GM19455 (cell line): ENCODE measurements around the gene XYLT2.
A peak's percentile ranks its signal among the peaks of the same experiment; 100 is the strongest.
"Not testable (repeated sequence)": the region's sequence is repeated elsewhere in the genome, so short reads cannot be mapped to it uniquely, and the experiment has no call there.

Experiments used
- ATAC-seq: cut with Tn5 transposase; IDR thresholded peaks from one replicate; pipeline ENCODE4 v1.9.1; 2021; ENCODE audit not compliant: unreplicated experiment

XYLT2 gene

GRCh38 chr17:50345432-50346312 is at the start of gene XYLT2:
Gene XYLT2 (plus strand): TSS chr17:50346126. CDS start chr17:50346141, 15 bp downstream.
- peak; percentile 67 for ATAC-seq

DNA sequence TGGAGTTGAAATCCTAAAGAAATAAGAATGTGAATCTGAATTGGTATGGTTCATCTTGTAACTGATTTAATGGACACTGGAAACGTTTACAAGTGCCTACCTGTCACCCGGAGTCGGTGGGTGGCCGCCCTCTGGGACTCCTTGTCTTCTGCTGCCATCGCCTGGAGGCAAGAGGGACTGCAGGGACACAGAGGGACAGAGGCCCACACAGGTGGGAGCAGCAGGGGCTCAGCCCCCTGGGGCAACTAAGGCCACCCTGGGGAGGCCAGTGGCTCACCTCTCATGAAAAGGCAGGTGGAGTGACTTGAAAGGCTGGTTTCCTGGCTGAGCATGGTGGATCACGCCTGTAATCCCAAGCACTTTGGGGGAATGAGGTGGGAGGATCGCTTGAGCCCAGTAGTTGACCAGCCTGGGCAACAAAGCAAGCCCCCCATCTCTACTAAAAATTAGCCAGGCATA is 48.5 kb upstream of the XYLT2 start:
- no peak for ATAC-seq

GRCh38 chr17:50298018-50298417 is 47.9 kb upstream of the XYLT2 start:
- no peak for ATAC-seq

GRCh38 chr17:50299776-50300175 is 46.1 kb upstream of the XYLT2 start:
- ATAC-seq = no peak

DNA sequence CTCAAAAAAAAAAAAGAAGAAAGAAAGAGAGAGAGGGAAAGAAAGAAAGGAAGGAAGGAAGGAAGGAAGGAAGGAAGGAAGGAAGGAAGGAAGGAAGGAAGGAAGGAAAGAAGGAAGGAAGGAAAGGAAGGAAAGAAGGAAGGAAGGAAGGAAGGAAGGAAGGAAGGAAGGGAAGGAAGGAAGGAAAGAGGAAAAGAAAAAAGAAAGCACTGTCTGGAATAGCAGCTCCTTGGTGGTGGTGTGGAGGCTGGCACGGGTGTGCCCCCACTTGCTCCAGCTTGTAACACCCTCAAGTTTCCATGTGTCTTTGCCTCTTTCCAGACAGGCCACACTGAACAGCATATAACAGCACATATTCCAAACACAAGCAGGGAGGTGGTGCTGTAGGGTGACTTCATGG is 45.1 kb upstream of the XYLT2 start:
- not testable (repeated sequence) for ATAC-seq

DNA sequence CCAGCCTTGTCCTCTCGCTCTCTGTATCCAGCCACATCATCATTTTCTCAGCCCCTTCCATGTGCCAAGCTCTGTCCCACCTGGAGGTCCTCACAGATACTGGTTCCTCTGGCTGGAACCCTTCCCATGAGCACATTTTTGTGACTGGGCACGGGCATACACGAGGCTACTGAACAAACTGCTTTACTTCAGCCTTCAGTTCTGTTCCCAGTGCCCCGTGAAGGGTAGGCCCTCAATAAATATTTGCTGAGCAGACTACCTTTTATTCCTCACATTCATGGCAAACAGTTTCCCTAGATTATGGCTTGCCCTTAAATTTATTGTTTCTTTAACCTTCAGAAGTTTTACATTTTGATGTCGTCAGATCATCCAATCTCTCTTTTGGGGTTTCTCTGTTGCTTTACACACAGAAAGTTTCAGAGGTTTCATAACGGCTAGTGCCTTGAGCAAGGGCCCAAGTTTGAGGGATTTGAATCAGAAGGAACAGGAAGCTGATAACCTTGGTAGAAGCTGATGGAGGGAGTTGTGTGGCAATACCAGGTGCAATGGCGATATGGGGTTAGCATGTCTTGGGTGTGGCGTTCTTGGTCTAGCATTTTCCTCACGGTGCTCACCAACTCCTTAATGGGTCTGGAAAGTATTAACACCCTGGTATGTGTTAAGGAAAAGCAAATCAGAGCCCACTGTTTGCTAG is 43.9 kb upstream of the XYLT2 start:
- ATAC-seq = no peak

GRCh38 chr17:50303051-50303450 is 42.9 kb upstream of the XYLT2 start:
- no peak for ATAC-seq

DNA sequence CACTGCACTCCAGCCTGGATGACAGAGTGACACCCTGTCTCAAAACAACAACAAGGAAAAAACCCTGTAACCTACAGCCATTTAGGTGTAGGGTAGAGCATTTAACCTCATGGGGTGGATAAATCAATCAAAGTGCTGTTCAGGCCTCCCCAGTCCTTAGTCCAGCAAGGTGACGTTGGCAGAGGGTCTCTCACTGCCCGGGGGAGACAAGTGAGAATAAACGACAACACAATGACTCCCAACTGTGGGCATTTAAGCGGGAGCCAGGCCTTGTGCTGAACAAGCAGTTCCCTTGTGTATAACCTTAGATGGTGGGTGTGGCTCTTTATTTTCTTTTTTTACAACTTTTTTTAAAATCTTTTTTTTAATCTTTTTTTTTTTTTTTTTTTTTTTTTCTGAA is 42.3 kb upstream of the XYLT2 start:
- ATAC-seq = no peak

- no peak for ATAC-seq
Measured at GRCh38 chr17:50304781-50305404, 41.0 kb upstream of the XYLT2 start.

DNA sequence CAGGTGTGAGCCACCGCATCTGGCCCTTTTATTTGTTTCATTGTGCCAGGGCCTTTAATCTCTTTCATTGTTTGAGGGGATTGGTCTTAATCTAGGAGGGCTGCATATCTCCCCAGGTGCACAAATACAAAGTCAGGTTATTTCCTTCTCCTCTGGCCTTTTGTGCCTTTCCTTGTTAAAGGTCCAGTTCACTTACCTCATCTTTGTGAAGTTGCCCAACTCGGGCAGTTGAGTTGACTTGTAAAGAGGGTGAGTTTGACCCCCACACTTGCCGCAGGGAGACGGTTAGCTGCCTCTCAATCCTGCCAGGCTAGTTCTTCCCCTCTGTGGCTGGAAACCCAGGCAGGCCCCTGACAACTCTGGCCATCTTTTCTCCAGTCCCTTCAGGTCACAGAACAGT is 38.3 kb upstream of the XYLT2 start:
- ATAC-seq = no peak

- ATAC-seq = no peak
Measured at GRCh38 chr17:50308666-50309065, 37.3 kb upstream of the XYLT2 start.

DNA sequence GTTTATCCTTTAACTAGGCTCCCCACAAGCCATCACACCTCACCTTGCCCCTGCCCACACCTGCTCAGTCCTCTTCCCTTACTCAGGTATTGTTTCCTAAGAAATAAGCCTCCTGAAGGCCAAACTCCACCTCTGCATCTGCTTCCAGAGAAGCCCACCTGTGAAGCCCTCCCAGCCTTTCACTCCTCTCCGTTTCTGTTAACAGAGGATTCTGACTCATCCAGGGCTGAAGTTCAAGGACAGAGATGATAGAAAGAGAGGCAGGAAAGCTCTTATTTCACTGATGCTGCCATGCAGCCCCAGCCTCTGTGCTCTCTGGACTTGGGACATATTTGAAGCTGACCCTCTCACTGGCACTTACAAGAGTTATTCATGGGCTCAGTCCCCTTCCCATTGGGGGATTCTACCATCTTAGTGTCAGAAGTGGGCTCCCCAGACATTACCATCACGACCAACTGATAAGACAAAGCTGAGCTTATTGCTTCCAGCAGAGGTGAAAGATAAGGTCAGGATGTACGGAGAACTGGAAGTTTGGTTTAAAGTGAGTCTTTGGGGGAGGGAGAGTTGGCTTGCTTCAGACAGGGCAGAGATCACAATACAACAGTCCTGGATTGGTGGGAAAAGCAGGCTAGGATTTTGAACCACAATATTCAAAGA is 35.3 kb upstream of the XYLT2 start:
- ATAC-seq = no peak

DNA sequence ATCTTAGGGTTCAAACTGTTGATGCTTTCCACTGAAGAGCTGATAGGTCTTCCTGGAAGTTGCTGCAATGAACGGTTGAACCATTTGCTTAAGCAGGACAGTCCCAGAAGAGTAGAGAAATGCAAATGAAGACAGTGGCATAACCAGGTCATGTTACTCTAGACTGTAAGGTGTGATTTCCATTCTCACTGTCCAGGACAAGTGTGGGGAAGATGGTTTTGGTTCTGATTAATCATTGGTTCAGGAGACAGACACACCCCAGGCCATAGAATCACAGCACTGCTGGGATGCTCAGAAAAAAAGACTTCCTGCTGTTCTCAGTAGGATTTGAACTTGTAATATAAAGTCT is 34.8 kb upstream of the XYLT2 start:
- no peak for ATAC-seq

- no peak for ATAC-seq
Measured at GRCh38 chr17:50311483-50311882, 34.4 kb upstream of the XYLT2 start.

GRCh38 chr17:50312308-50312707 is 33.6 kb upstream of the XYLT2 start:
- no peak for ATAC-seq

DNA sequence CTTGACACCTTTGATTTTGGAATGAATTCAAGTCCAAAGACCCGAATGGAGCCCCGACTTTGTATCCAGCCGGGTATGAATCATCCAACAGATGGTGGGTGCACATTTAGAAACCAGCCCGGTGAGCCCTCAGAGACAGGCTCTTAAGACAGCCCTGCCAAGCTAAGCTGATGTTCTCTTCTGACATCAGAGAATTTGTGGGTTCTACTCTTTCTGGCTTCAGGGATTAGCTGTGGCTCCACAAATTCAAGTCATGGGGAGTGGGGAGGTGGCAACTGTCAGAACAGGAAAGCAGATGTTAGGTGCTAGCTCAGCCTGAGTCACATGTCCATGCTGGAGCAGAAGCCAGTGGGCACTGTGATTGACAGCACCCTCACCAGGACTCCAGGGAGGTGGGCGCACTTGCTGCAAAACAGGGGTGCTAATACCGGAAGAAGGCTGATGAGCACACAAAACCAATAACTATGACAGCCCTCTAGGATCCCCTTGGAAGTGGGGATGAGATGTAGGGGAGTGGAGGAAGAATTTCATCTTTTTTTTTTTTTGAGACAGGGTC is 31.4 kb upstream of the XYLT2 start:
- no peak for ATAC-seq

DNA sequence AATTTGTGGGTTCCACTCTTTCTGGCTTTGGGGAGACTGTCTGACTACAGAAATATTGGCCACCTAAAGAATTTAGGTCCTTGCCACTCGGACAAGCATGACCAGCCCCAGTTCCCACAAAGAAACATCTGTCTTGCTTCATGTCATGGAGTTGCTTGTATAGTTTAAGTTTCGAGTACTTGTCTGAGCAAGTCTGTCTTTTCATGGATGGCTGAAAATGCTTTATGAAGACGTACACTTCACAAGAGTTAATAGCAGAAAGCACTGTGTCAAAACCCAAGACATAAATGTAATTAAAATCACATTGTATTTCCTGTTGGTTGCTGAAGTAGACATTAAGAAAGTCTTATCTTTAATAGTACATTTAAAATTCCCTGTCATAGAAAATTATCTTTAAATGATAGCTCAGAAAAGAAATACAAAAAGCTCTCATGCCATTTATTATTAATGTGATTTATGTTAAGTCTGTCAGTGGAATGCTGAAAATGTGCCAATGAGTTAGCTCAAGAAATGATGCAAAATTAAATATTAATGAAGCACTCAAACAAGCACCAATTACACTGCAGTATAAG is 29.8 kb upstream of the XYLT2 start:
- ATAC-seq = no peak

GRCh38 chr17:50316660-50317059 is 29.3 kb upstream of the XYLT2 start:
- not testable (repeated sequence) for ATAC-seq

DNA sequence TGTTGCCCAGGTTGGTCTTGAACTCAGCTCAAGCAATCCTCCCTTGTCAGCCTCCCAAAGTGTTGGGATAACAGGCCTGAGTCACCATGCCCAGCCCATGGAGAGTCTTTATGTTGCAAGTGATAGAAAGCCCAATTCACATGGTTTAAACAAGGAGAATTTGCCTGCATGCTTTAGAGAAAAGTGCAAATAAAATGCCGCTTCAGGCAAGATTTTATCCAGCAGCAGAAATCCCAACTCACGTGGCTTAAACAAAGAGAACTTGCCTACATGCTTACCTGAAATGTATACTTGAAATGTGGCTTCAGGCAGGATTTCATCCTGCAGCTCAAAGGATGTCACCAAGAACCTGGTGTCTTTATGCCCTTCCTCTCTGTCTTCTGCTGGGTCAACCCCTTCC is 28.8 kb upstream of the XYLT2 start:
- ATAC-seq = no peak

- ATAC-seq = no peak
Measured at GRCh38 chr17:50318501-50319285, 27.2 kb upstream of the XYLT2 start.
